PC-9 (cell line): ENCODE results near the gene PIP5K1B. TPM values are rescaled to one million over a fixed set of nuclear protein-coding genes. Genes with fewer than 3 reads are reported as not detected.
"Not testable (repeated sequence)": the region's sequence is repeated elsewhere in the genome, so short reads cannot be mapped to it uniquely, and the experiment has no call there.

Experiments used
- BruUV-seq: library from RNA; stranded (reverse); fragments of 400-500 nt; replicated peaks from 2 replicates; lab custom pipeline; 2021; lab: Mats Ljungman, UMichigan
- CTCF ChIA-PET: fragments of 300-600 bp; sonication (Branson Sonifier 250); formaldehyde crosslinking; loops from one replicate; lab custom pipeline; 2022; ENCODE audit warnings: antibody characterized with exemption; lab: Charles Lee
- POLR2A ChIA-PET: fragments of 300-600 bp; sonication (Branson Sonifier 250); formaldehyde crosslinking; loops from one replicate; lab custom pipeline; 2022; ENCODE audit warnings: antibody characterized with exemption; ENCODE audit not compliant: unreplicated experiment; lab: Charles Lee
- DNase-seq, 2 experiments: peaks; one replicate each; pipeline versions ENCODE4 v3.0.0 to v3.0.0-alpha.2; 2015 to 2022; ENCODE audit warnings: mixed read lengths in 1 of 2
- H2AFZ ChIP-seq: fragments of 200-600 bp; sonication (generic); 2 replicates; pipeline ENCODE4 v1.8.1; 2017; ENCODE audit warnings: antibody characterized with exemption
- H3F3A ChIP-seq: fragments of 200-600 bp; sonication (generic); 2 replicates; pipeline ENCODE4 v1.8.1; 2017; ENCODE audit warnings: antibody characterized with exemption, mild to moderate bottlenecking, low read depth; ENCODE audit not compliant: insufficient read depth
- H3K27ac ChIP-seq: fragments of 200-600 bp; sonication (generic); 2 replicates; pipeline ENCODE4 v1.6.1; 2016; ENCODE audit warnings: mixed run types
- H3K27me3 ChIP-seq: fragments of 200-600 bp; sonication (generic); 2 replicates; pipeline ENCODE4 v1.6.1; 2016; ENCODE audit warnings: low read depth, mixed run types; ENCODE audit not compliant: insufficient read depth
- H3K36me3 ChIP-seq: fragments of 200-600 bp; sonication (generic); 2 replicates; pipeline ENCODE4 v1.6.1; 2016; ENCODE audit warnings: low read depth, mixed run types
- H3K4me1 ChIP-seq: fragments of 200-600 bp; sonication (generic); replicated peaks from 2 replicates; pipeline ENCODE4 v1.6.1; 2016; ENCODE audit warnings: mixed run types; ENCODE audit not compliant: insufficient read depth
- H3K4me2 ChIP-seq: fragments of 200-600 bp; sonication (generic); 2 replicates; pipeline ENCODE4 v1.6.1; 2017; ENCODE audit warnings: mixed run types
- H3K4me3 ChIP-seq: fragments of 200-600 bp; sonication (generic); 2 replicates; pipeline ENCODE4 v1.6.1; 2016; ENCODE audit warnings: mixed run types
- H3K79me2 ChIP-seq: fragments of 200-600 bp; sonication (generic); 2 replicates; pipeline ENCODE4 v1.6.1; 2017; ENCODE audit warnings: low read depth, mixed run types
- H3K9me2 ChIP-seq: fragments of 200-600 bp; sonication (generic); 2 replicates; pipeline ENCODE4 v1.8.1; 2017; ENCODE audit warnings: mild to moderate bottlenecking; ENCODE audit not compliant: insufficient read depth
- H3K9me3 ChIP-seq: fragments of 200-600 bp; sonication (generic); 2 replicates; pipeline ENCODE4 v1.8.1; 2016; ENCODE audit warnings: low read depth; ENCODE audit not compliant: insufficient read depth
- H4K20me1 ChIP-seq: fragments of 200-600 bp; sonication (generic); 2 replicates; pipeline ENCODE4 v1.8.1; 2017; ENCODE audit not compliant: insufficient read depth
- CTCF ChIP-seq: fragments of 200-600 bp; sonication (generic); conservative IDR thresholded peaks from 2 replicates; pipeline ENCODE4 v1.6.1; 2017; ENCODE audit warnings: mixed run types, antibody characterized with exemption, mild to moderate bottlenecking, moderate library complexity
- EZH2 ChIP-seq: fragments of 200-600 bp; sonication (generic); IDR thresholded peaks from 2 replicates; pipeline ENCODE4 v1.8.0; 2017; ENCODE audit warnings: antibody characterized with exemption, low read depth
- intact Hi-C: fragments of 100-400 bp; cut with micrococcal nuclease; formaldehyde crosslinking; loops from one replicate; pipeline ENCODE4 v1.10.0; 2022; ENCODE audit not compliant: unreplicated experiment
- total RNA-seq: library from RNA; stranded (reverse); gene quantifications from 2 replicates; pipeline ENCODE4 v1.2.3, GENCODE V29; 2021

The PIP5K1B gene
- total RNA-seq, 1 experiment from 2014 or later, result not detected

- no peaks in the 10 kb centered on the region for H3K79me2 ChIP-seq
- H3K9me2 ChIP-seq, result no peaks in the 10 kb centered on the region
- BruUV-seq, result no TSS peak
- H4K20me1 ChIP-seq, result no peaks in the 10 kb centered on the region
- intact Hi-C loops, result no loop called here
- CTCF ChIA-PET, result no interaction called here
- no peak overlapping the region for H3K4me3 ChIP-seq
- H2AFZ ChIP-seq, result no peak overlapping the region
- H3K27ac ChIP-seq, result no peak overlapping the region
- H3K9me3 ChIP-seq, result no peaks in the 10 kb centered on the region
- no peak for DNase-seq
- no peaks in the 10 kb centered on the region for H3K4me1 ChIP-seq
- POLR2A ChIA-PET, result no interaction called here
- H3F3A ChIP-seq, result no peaks in the 10 kb centered on the region
- no peak overlapping the region for H3K4me2 ChIP-seq
- H3K27me3 ChIP-seq, result peaks cover 40% of the 10 kb centered on the region; the same call in 1 of the 2 replicates
- no peak for TF ChIP-seq CTCF
- TF ChIP-seq EZH2, result no peak
- H3K36me3 ChIP-seq, result no peaks in the 10 kb centered on the region
These were observed 10.9 kb upstream of the PIP5K1B start for GRCh38 chr9:68694125-68694524.

GRCh38 chr9:68697851-68698250, 7.2 kb upstream of the PIP5K1B start:
- H3K9me2 ChIP-seq, result no peaks in the 10 kb centered on the region
- POLR2A ChIA-PET, result no interaction called here
- peaks cover 22% of the 10 kb centered on the region; the same call in 1 of the 2 replicates for H3K27me3 ChIP-seq
- no peak overlapping the region for H3K4me2 ChIP-seq
- H3K4me3 ChIP-seq, result no peak overlapping the region
- TF ChIP-seq EZH2, result no peak
- no peak for TF ChIP-seq CTCF
- H4K20me1 ChIP-seq, result no peaks in the 10 kb centered on the region
- DNase-seq, result no peak
- CTCF ChIA-PET, result no interaction called here
- H3K36me3 ChIP-seq, result no peaks in the 10 kb centered on the region
- H3K27ac ChIP-seq, result no peak overlapping the region
- no peaks in the 10 kb centered on the region for H3K79me2 ChIP-seq
- no peaks in the 10 kb centered on the region for H3K9me3 ChIP-seq
- no TSS peak for BruUV-seq
- H3F3A ChIP-seq, result no peaks in the 10 kb centered on the region
- H2AFZ ChIP-seq, result no peak overlapping the region
- H3K4me1 ChIP-seq, result no peaks in the 10 kb centered on the region
- intact Hi-C loops, result no loop called here

GRCh38 chr9:68698943-68699509, 6.0 kb upstream of the PIP5K1B start:
- H2AFZ ChIP-seq, result no peak overlapping the region
- no TSS peak for BruUV-seq
- H3K79me2 ChIP-seq, result no peaks in the 10 kb centered on the region
- CTCF ChIA-PET, result no interaction called here
- H3F3A ChIP-seq, result no peaks in the 10 kb centered on the region
- peaks cover 14% of the 10 kb centered on the region; the same call in 1 of the 2 replicates for H3K27me3 ChIP-seq
- DNase-seq, result no peak
- no peak for TF ChIP-seq EZH2
- no peak overlapping the region for H3K4me2 ChIP-seq
- intact Hi-C loops, result no loop called here
- H3K27ac ChIP-seq, result no peak overlapping the region
- no peaks in the 10 kb centered on the region for H3K9me3 ChIP-seq
- no peaks in the 10 kb centered on the region for H4K20me1 ChIP-seq
- H3K4me3 ChIP-seq, result no peak overlapping the region
- no peaks in the 10 kb centered on the region for H3K36me3 ChIP-seq
- H3K9me2 ChIP-seq, result no peaks in the 10 kb centered on the region
- POLR2A ChIA-PET, result no interaction called here
- H3K4me1 ChIP-seq, result no peaks in the 10 kb centered on the region

GRCh38 chr9:68699625-68700024, 5.4 kb upstream of the PIP5K1B start:
- H3K4me2 ChIP-seq, H3F3A ChIP-seq, H3K36me3 ChIP-seq, POLR2A ChIA-PET, H3K9me2 ChIP-seq, H3K4me3 ChIP-seq, H3K4me1 ChIP-seq, BruUV-seq, DNase-seq, H2AFZ ChIP-seq, H3K79me2 ChIP-seq, CTCF ChIA-PET, intact Hi-C loops, H4K20me1 ChIP-seq, H3K9me3 ChIP-seq, H3K27ac ChIP-seq: not testable (repeated sequence)
- H3K27me3 ChIP-seq, result peaks cover 12% of the 10 kb centered on the region
